Endothelial cell (in vitro differentiated cells): ENCODE measurements around the gene SLC28A1. TPM values are rescaled to one million over a fixed set of nuclear protein-coding genes. Genes with fewer than 3 reads are reported as not detected.

ENCODE experiments used
- DNase-seq: peaks from one replicate; pipeline ENCODE4 v3.0.0; 2021; ENCODE audit warnings: low spot score
- H3K27ac Mint-ChIP-seq: one replicate; pipeline ENCODE4 v1.8.0; 2021; ENCODE audit warnings: mixed read lengths, inconsistent platforms; ENCODE audit not compliant: unreplicated experiment
- H3K27me3 Mint-ChIP-seq: one replicate; pipeline ENCODE4 v1.8.0; 2021; ENCODE audit warnings: mild to moderate bottlenecking, moderate library complexity, mixed read lengths, inconsistent platforms; ENCODE audit not compliant: unreplicated experiment
- H3K36me3 Mint-ChIP-seq: one replicate; pipeline ENCODE4 v1.8.0; 2021; ENCODE audit warnings: mild to moderate bottlenecking, low read depth, mixed read lengths, inconsistent platforms; ENCODE audit not compliant: unreplicated experiment
- H3K4me1 Mint-ChIP-seq: one replicate; pipeline ENCODE4 v1.8.0; 2021; ENCODE audit warnings: mild to moderate bottlenecking, mixed read lengths, inconsistent platforms; ENCODE audit not compliant: unreplicated experiment
- H3K4me3 Mint-ChIP-seq: one replicate; pipeline ENCODE4 v1.8.0; 2021; ENCODE audit warnings: mild to moderate bottlenecking, mixed read lengths, inconsistent platforms; ENCODE audit not compliant: unreplicated experiment
- H3K9me3 Mint-ChIP-seq: one replicate; pipeline ENCODE4 v1.8.0; 2021; ENCODE audit warnings: mixed read lengths, inconsistent platforms; ENCODE audit not compliant: unreplicated experiment
- CTCF ChIP-seq: fragments of 200-600 bp; sonication (generic); IDR thresholded peaks from one replicate; pipeline ENCODE4 v1.5.0; 2021; ENCODE audit warnings: antibody characterized with exemption; ENCODE audit not compliant: unreplicated experiment
- total RNA-seq: library from RNA; stranded (reverse); fragmentation: NEBNext Ultra II Directional; extraction: Animal tissue kit (Norgen Biotek cat#: 25700); gene quantifications from one replicate; pipeline ENCODE4 v1.2.1, GENCODE V29; 2021; ENCODE audit not compliant: unreplicated experiment

Gene SLC28A1
- total RNA-seq, 1 donor from 2014 or later = not detected

GRCh38 chr15:84901540-84901939 is 17.1 kb downstream of the SLC28A1 start:
- no peak overlapping the region for H3K27ac Mint-ChIP-seq

GRCh38 chr15:84903751-84904150 is 19.3 kb downstream of the SLC28A1 start:
- Mint-ChIP-seq H3K27ac (no peak overlapping the region), H3K9me3 (no peaks in the 10 kb centered on the region)

More at GRCh38 chr15:84901540-84901939, 17.1 kb downstream of the SLC28A1 start:
- DNase-seq = no peak
- no peak for TF ChIP-seq CTCF
- H3K4me1 Mint-ChIP-seq = no peaks in the 10 kb centered on the region
- no peaks in the 10 kb centered on the region for H3K9me3 Mint-ChIP-seq
- no peak overlapping the region for H3K4me3 Mint-ChIP-seq
- H3K36me3 Mint-ChIP-seq = no peaks in the 10 kb centered on the region
- H3K27me3 Mint-ChIP-seq = peaks cover 6% of the 10 kb centered on the region

GRCh38 chr15:84904419-84904818 is 20.0 kb downstream of the SLC28A1 start:
- H3K4me1 Mint-ChIP-seq = no peaks in the 10 kb centered on the region
- H3K36me3 Mint-ChIP-seq = no peaks in the 10 kb centered on the region
- no peaks in the 10 kb centered on the region for H3K9me3 Mint-ChIP-seq
- no peak for TF ChIP-seq CTCF
- H3K4me3 Mint-ChIP-seq = no peak overlapping the region
- H3K27ac Mint-ChIP-seq = no peak overlapping the region
- no peak for DNase-seq
- peaks cover 6% of the 10 kb centered on the region for H3K27me3 Mint-ChIP-seq

More at GRCh38 chr15:84903751-84904150, 19.3 kb downstream of the SLC28A1 start:
- Mint-ChIP-seq H3K4me3 (no peak overlapping the region), H3K27me3 (peaks cover 6% of the 10 kb centered on the region), H3K4me1 (no peaks in the 10 kb centered on the region), H3K36me3 (no peaks in the 10 kb centered on the region)
- DNase-seq = no peak
- TF ChIP-seq CTCF = no peak

GRCh38 chr15:84905016-84905916 is 20.8 kb downstream of the SLC28A1 start:
- TF ChIP-seq CTCF = no peak
- no peak for DNase-seq
- H3K27me3 Mint-ChIP-seq = peaks cover 3% of the 10 kb centered on the region
- H3K9me3 Mint-ChIP-seq = no peaks in the 10 kb centered on the region
- no peaks in the 10 kb centered on the region for H3K4me1 Mint-ChIP-seq
- no peak overlapping the region for H3K4me3 Mint-ChIP-seq
- no peak overlapping the region for H3K27ac Mint-ChIP-seq
- no peaks in the 10 kb centered on the region for H3K36me3 Mint-ChIP-seq

GRCh38 chr15:84907731-84908130 is 23.3 kb downstream of the SLC28A1 start:
- no peak for DNase-seq
- Mint-ChIP-seq H3K9me3 (no peaks in the 10 kb centered on the region), H3K27ac (no peak overlapping the region), H3K36me3 (no peaks in the 10 kb centered on the region), H3K4me1 (peaks cover 15% of the 10 kb centered on the region), H3K4me3 (no peak overlapping the region), H3K27me3 (peaks cover 4% of the 10 kb centered on the region)
- TF ChIP-seq CTCF = no peak
